ENCODE results near the gene MMP7.

DNA sequence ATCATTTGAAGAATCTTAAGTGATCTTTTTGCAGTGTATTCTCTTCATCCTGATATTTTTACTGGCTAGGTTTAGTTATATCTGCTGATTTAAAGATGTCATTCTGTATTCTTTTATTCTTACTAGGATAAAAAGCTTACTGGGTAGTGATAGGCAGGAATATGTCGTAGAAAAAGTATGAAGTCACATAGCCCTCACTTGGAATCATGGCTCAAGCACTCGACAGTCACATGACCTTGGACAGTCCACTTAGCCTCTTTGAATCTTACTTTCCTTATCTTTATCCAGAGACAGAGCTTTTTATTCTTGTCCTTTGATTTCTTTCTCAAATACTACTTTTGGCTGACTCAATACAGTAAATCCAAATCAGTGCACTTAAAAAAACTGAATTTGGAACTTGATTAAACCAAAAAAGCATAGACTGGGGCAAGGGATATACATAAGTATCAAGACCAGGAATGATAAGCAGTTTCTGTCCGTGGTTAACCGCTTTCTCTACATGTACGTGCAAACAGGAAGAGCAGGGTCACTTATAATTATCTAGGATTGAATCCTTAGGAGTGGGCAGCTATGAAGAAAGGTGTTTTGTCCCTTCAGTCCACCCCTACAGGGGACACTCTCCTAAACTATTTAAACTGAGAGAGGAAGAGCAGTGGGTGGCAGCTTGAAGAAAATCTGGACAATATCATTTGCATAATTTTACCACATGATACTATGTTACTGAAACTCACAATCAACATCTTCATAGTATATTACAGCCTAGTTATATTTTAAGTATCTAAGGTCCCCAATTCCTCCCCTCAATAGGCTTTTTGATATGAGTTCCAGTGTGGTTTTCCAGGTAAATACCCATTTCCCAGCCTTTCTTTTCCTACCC is 8.0 kb downstream of the MMP7 start:
- TF ChIP-seq, protein P1, sequence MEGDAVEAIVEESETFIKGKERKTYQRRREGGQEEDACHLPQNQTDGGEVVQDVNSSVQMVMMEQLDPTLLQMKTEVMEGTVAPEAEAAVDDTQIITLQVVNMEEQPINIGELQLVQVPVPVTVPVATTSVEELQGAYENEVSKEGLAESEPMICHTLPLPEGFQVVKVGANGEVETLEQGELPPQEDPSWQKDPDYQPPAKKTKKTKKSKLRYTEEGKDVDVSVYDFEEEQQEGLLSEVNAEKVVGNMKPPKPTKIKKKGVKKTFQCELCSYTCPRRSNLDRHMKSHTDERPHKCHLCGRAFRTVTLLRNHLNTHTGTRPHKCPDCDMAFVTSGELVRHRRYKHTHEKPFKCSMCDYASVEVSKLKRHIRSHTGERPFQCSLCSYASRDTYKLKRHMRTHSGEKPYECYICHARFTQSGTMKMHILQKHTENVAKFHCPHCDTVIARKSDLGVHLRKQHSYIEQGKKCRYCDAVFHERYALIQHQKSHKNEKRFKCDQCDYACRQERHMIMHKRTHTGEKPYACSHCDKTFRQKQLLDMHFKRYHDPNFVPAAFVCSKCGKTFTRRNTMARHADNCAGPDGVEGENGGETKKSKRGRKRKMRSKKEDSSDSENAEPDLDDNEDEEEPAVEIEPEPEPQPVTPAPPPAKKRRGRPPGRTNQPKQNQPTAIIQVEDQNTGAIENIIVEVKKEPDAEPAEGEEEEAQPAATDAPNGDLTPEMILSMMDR (IDR thresholded peaks at IDR 0.05) = no peak
- no peak for TF ChIP-seq POLR2AphosphoS5 (IDR thresholded peaks at IDR 0.05)
- no peak for TF ChIP-seq POLR2A (IDR thresholded peaks at IDR 0.05)
